ENCODE measurements around the gene LCLAT1.

GRCh38 chr2:30428827-30429461 is 18.1 kb upstream of the LCLAT1 start:
- TF ChIP-seq CTCF (conservative IDR thresholded peaks at IDR 0.05; ENCODE audit: low read length) = no peak
- no peak for TF ChIP-seq EZH2phosphoT487 (IDR thresholded peaks at IDR 0.05; ENCODE audit: borderline replicate concordance, low read depth, low read length)

Measured in OCI-LY7 (cell line).